ENCODE data around the gene TPK1. TPM values are rescaled to one million over a fixed set of nuclear protein-coding genes. Genes with fewer than 3 reads are reported as not detected.

The TPK1 gene
- total RNA-seq, 1 experiment from 2014 or later = 3.1 TPM

GRCh38 chr7:144548556-144548955 is 287.3 kb downstream of the TPK1 start:
- Histone ChIP-seq H2BK120ac (ENCODE audit: low read depth, low read length, poor library complexity, severe bottlenecking) (no peak overlapping the region), H3K4me2 (ENCODE audit: insufficient read depth, insufficient read length, low read length) (no peak overlapping the region), H4K20me1 (ENCODE audit: control insufficient read depth, insufficient read depth, insufficient read length) (no peaks in the 10 kb centered on the region), H2BK5ac (ENCODE audit: insufficient read length, low read length) (no peak overlapping the region), H3K79me2 (ENCODE audit: insufficient read depth, low read length) (no peaks in the 10 kb centered on the region), H3K79me1 (ENCODE audit: insufficient read depth, low read depth, low read length, poor library complexity, severe bottlenecking) (no peaks in the 10 kb centered on the region), H3T11ph (ENCODE audit: low read length) (no peak overlapping the region), H2BK20ac (ENCODE audit: low read depth, low read length, poor library complexity, severe bottlenecking) (no peak overlapping the region), H4K8ac (replicated peaks; ENCODE audit: insufficient read length, low read depth, low read length) (no peak overlapping the region), H4K5ac (ENCODE audit: insufficient read length, low read depth, low read length) (no peak overlapping the region), H3K23ac (ENCODE audit: insufficient read length, low read depth, low read length) (no peak overlapping the region), H3K27ac (ENCODE audit: insufficient read length, low read depth, low read length) (no peak overlapping the region), H3K18ac (ENCODE audit: insufficient read length, low read depth, low read length) (no peak overlapping the region), H3K56ac (ENCODE audit: insufficient read length, low read depth, low read length) (no peak overlapping the region), H2BK12ac (ENCODE audit: insufficient read length, low read depth, low read length) (no peak overlapping the region), H3K14ac (ENCODE audit: insufficient read depth, low read length) (no peak overlapping the region), H3K4ac (ENCODE audit: low read depth, low read length) (no peak overlapping the region), H4K91ac (ENCODE audit: insufficient read length, low read depth, low read length) (no peak overlapping the region), H3K9me3 (ENCODE audit: control insufficient read depth, low read depth, low read length) (no peaks in the 10 kb centered on the region), H3K23me2 (ENCODE audit: insufficient read length, low read depth, low read length, poor library complexity, severe bottlenecking) (no peaks in the 10 kb centered on the region), H2BK15ac (ENCODE audit: low read depth, low read length) (no peak overlapping the region), H2AFZ (ENCODE audit: low read length) (no peak overlapping the region), H3K9ac (ENCODE audit: extremely low read depth, insufficient read length, low read length) (no peak overlapping the region), H2AK5ac (ENCODE audit: insufficient read length, low read length) (no peak overlapping the region), H3K4me1 (ENCODE audit: insufficient read depth, low read length) (no peaks in the 10 kb centered on the region), H3K27me3 (ENCODE audit: insufficient read depth, low read length) (no peaks in the 10 kb centered on the region)
- Mint-ChIP-seq H3K4me1 (peaks cover 3% of the 10 kb centered on the region in 2 experiments; a peak in 3 of 4 replicates), H3K27ac (0 out of 7 replicates have a peak overlapping the region, but pooled peaks of 1 of the 3 experiments have one; percentile 63), H3K27me3 (ENCODE audit: low read depth) (no peaks in the 10 kb centered on the region), H3K4me3 (no peak overlapping the region), H3K36me3 (ENCODE audit: insufficient read depth in 1 of 3, low read depth in 3 of 3) (no peaks in the 10 kb centered on the region), H3K9me3 (no peaks in the 10 kb centered on the region)
- no peak for TF ChIP-seq CTCF (conservative IDR thresholded peaks at IDR 0.05)
- no peak for DNase-seq
- no CpG with 5 or more reads among the region's 3 CpGs for WGBS (ENCODE audit: extremely low coverage, insufficient read length, low lambda C conversion rate)

Measured in H9 (cell line).